Measurements from ENCODE around the gene MORN5. TPM values are rescaled to one million over a fixed set of nuclear protein-coding genes. Genes with fewer than 3 reads are reported as not detected.

Gene MORN5
- polyA plus RNA-seq, 2 of the 4 experiments (the other 2 are of a cell fraction) = not detected

GRCh38 chr9:122172131-122172530, 12.4 kb downstream of the MORN5 start:
- Histone ChIP-seq H3K4me3 (no peak overlapping the region), H3K27ac (no peak overlapping the region), H3K9me3 (0 out of 3 replicates have a peak, but pooled peaks cover 2% of the 10 kb centered on the region), H3K4me1 (no peaks in the 10 kb centered on the region), H3K4me2 (no peak overlapping the region)
- 75% methylated on average over 5 of the region's 7 CpGs for WGBS (ENCODE audit: missing lambda C conversion rate)
- TF ChIP-seq HES2 (IDR thresholded peaks at IDR 0.05) = no peak
- TF ChIP-seq GATA3 (IDR thresholded peaks at IDR 0.05; ENCODE audit: borderline replicate concordance) = no peak
- no peak for TF ChIP-seq ESRRA (IDR thresholded peaks at IDR 0.05; ENCODE audit: borderline replicate concordance, low read length)
- no peak for TF ChIP-seq HOXA7 (CRISPR knock-in tag; IDR thresholded peaks at IDR 0.05)
- TF ChIP-seq TP53 (CRISPR knock-in tag; IDR thresholded peaks at IDR 0.05) = no peak
- TF ChIP-seq, protein P1, sequence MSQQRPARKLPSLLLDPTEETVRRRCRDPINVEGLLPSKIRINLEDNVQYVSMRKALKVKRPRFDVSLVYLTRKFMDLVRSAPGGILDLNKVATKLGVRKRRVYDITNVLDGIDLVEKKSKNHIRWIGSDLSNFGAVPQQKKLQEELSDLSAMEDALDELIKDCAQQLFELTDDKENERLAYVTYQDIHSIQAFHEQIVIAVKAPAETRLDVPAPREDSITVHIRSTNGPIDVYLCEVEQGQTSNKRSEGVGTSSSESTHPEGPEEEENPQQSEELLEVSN (IDR thresholded peaks at IDR 0.05; ENCODE audit: borderline replicate concordance, low read depth) = no peak
- TF ChIP-seq ZSCAN20 (CRISPR knock-in tag; IDR thresholded peaks at IDR 0.05) = no peak
- TF ChIP-seq, protein P2, sequence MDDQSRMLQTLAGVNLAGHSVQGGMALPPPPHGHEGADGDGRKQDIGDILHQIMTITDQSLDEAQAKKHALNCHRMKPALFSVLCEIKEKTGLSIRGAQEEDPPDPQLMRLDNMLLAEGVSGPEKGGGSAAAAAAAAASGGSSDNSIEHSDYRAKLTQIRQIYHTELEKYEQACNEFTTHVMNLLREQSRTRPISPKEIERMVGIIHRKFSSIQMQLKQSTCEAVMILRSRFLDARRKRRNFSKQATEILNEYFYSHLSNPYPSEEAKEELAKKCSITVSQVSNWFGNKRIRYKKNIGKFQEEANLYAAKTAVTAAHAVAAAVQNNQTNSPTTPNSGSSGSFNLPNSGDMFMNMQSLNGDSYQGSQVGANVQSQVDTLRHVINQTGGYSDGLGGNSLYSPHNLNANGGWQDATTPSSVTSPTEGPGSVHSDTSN (IDR thresholded peaks at IDR 0.05) = no peak
- no peak for TF ChIP-seq HEYL (CRISPR knock-in tag; IDR thresholded peaks at IDR 0.05)
- no peak for TF ChIP-seq TFCP2L1 (CRISPR knock-in tag; IDR thresholded peaks at IDR 0.05)
- no peak for TF ChIP-seq NPAS2 (CRISPR knock-in tag; IDR thresholded peaks at IDR 0.05; ENCODE audit: borderline replicate concordance)
- no peak for TF ChIP-seq JUNB (IDR thresholded peaks at IDR 0.05)
- TF ChIP-seq FOSB (CRISPR knock-in tag; IDR thresholded peaks at IDR 0.05) = no peak
- TF ChIP-seq REST (IDR thresholded peaks at IDR 0.05) = no peak
- no peak for TF ChIP-seq HMGXB4 (CRISPR knock-in tag; IDR thresholded peaks at IDR 0.05; ENCODE audit: borderline replicate concordance)
- no peak for TF ChIP-seq CBX8 (IDR thresholded peaks at IDR 0.05)
- TF ChIP-seq MAZ (IDR thresholded peaks at IDR 0.05; ENCODE audit: borderline replicate concordance, low read depth, low read length) = no peak
- FAIRE-seq (no peak), DNase-seq (ENCODE audit: low read depth in 1 of 2, low spot score in 1 of 2) (no peak), ATAC-seq (no peak)
- POLR2A ChIA-PET = no interaction called here
- CTCF ChIA-PET = interaction anchor here (0.6 to 1.7 kb wide), 6 partner anchors 9 to 179 kb away, joined by 3 to 5 read pairs (median 3); partner anchors contain the start of genes MORN5 and NDUFA8

DNA sequence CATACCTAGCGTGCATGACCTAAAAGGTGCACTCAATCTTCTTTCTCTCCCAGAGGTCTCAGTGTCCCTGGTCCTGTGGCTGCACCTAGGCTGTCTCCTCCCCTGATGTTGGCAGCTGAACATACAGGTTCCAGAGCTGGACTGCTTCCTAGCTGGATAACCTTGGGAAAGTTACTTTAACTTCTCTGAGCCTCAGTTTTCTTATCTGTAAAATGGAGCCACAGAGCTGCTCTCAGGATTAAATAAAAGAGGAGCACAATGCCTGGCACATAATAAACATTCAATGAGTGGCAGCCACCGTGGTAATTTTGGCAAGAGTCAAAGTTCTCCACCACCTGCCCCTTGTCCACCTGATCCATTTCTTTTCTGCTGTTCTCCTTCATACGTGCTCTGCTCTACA, 14.0 kb downstream of the MORN5 start:
- DNase-seq (ENCODE audit: low read depth in 1 of 2, low spot score in 1 of 2) (no peak), ATAC-seq (no peak), FAIRE-seq (no peak)
- Histone ChIP-seq H3K9me3 (no peaks in the 10 kb centered on the region), H3K4me3 (no peak overlapping the region), H3K4me2 (no peak overlapping the region), H3K4me1 (no peaks in the 10 kb centered on the region), H3K27ac (no peak overlapping the region)
- 20% methylated on average over 3 of the region's 3 CpGs for WGBS (ENCODE audit: missing lambda C conversion rate)
- ChIA-PET POLR2A (no interaction called here), CTCF (interaction anchor here (1.0 to 1.2 kb wide), 2 partner anchors 9 to 636 kb away, joined by 3 to 5 read pairs; no protein-coding TSS in a partner anchor)
- TF ChIP-seq TP53 (CRISPR knock-in tag; IDR thresholded peaks at IDR 0.05) = no peak
- no peak for TF ChIP-seq ZSCAN20 (CRISPR knock-in tag; IDR thresholded peaks at IDR 0.05)
- no peak for TF ChIP-seq HDAC2 (IDR thresholded peaks at IDR 0.05)
- TF ChIP-seq CEBPB (IDR thresholded peaks at IDR 0.05) = no peak
- no peak for TF ChIP-seq USF2 (IDR thresholded peaks at IDR 0.05)
- no peak for TF ChIP-seq CBX8 (IDR thresholded peaks at IDR 0.05)
- TF ChIP-seq, protein P1 (IDR thresholded peaks at IDR 0.05; ENCODE audit: borderline replicate concordance, low read depth) = no peak
- no peak for TF ChIP-seq MAFK (IDR thresholded peaks at IDR 0.05; ENCODE audit: partially characterized antibody)
- TF ChIP-seq RNF2 (IDR thresholded peaks at IDR 0.05; ENCODE audit: borderline replicate concordance, low read depth) = no peak
- no peak for TF ChIP-seq CBX2 (IDR thresholded peaks at IDR 0.05; ENCODE audit: borderline replicate concordance, low read depth)
- TF ChIP-seq MAZ (IDR thresholded peaks at IDR 0.05; ENCODE audit: borderline replicate concordance, low read depth, low read length) = no peak
- TF ChIP-seq KDM1A (IDR thresholded peaks at IDR 0.05; ENCODE audit: low read depth) = no peak
- TF ChIP-seq HMGXB4 (CRISPR knock-in tag; IDR thresholded peaks at IDR 0.05; ENCODE audit: borderline replicate concordance) = no peak
- no peak for TF ChIP-seq RCOR1 (IDR thresholded peaks at IDR 0.05; ENCODE audit: low read depth, low read length)
- TF ChIP-seq MYC (IDR thresholded peaks at IDR 0.05; ENCODE audit: borderline replicate concordance, low read length) = no peak
